Activated CD4-positive, alpha-beta T cell treated with anti-CD3 and anti-CD28 coated beads, Interleukin-2, Interleukin-4, amounts not matched to agents 100 ng/mL and 50 ng/mL, durations not matched to agents 16 hours and 8 hours (primary cell): ENCODE results near the gene ZMIZ1.

Source experiments
- DNase-seq: peaks from one replicate; pipeline ENCODE4 v3.0.0-alpha.2; 2020; ENCODE audit warnings: low spot score

ZMIZ1 gene

DNA sequence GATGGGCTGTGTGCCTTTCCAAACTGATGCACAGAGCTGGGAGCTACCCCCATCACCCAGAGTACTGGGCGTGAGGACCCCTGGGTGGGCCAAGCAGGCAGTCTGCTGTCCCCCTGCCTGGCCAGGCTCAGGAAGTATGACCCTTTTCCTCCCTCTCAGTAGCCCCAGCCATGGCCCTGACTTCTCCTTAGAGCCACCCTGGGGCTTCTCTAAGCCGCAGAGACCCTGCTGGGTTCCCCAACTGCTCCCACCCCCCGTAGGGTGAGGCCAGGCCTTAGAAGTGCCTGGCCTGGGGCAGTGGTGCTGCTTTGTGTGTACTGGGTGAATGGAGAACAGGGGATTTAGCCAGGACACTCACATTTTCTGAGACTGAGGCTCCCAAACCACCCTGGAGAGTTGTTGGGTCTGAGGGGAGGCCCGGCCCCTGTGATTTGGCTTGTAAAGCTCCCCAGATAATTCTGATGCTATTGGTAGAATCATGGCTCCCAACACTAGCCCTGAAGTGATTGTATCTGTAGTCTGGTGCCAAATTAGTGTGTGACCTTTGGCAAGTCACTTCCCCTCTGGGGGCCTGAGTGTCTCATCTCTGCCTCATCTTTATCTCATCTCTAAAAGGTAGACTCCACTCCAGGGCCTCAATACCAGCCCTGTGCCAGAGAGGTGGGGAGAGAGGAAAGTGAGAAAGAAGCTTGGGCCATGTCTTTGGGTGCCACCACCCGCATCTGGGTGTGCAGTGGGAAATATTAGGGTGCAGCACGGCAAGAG is 178.8 kb downstream of the ZMIZ1 start:
- peak; percentile 42 for DNase-seq

- DNase-seq = no peak
Observed at GRCh38 chr10:79248341-79249185, 179.8 kb downstream of the ZMIZ1 start.

DNA sequence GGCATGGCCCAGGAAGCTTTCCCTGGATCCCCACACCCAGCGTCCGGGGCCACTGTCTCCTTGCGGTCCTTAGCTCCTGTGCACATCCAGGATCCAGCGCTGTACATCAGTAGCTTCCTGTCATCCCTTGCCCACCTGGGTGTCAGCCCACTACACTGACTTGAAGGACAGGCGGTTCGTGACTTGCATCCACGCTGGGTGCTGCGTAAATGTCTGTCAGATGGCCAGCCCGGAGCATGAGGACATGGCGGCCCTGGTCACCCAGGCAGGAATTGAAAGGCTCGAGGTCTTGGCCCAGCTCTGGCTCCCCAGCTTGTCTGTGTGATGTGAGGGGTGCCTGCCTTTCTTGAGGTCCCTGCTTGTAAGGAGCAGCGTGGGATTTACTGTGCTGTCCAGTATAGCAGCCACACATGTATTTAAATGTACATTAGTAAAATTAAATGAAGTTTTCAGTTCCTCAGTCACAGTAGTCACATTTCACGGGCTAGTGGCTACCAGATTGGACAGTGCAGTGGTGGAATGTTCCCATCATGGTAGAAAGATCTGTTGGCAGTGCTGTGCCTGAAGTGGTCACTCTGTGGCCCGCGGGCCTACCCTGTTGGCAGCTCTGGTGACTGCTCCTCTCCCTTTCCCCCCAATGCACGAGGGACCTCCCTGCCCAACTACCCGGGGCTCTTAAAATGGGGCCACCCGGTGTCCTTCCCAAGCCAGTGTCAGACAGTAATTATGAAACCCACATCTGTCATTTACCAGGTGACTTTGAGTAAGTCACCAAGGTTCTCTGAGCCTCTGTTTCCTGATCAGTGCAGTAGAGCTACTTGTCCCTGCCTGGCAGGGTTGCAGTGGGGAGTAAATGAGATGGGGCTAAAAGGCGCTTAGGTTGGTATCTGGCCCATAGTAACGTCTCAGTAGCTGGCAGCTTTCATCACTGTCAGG is 180.7 kb downstream of the ZMIZ1 start:
- DNase-seq = peak; percentile 76

- DNase-seq = no peak
Observed at GRCh38 chr10:79250259-79250658, 181.5 kb downstream of the ZMIZ1 start.

DNA sequence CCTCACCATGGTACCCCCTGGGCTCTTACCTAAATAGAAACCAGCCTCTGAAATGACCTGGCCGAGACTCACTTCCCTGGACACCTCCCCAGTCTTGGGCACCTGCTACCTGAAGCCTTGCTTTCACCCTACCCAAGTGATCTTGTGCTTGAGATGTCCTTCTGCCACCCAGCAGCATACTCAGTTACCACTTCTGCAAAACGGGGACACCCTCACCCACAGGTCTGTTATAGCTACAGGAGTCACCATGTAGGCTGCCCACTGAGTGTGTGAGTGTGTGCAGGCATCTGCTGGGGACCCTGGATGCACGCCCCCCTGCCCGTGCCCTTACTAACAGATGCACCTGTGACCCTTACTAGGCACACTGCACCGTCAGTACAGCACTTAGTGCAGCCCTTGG is 183.7 kb downstream of the ZMIZ1 start:
- DNase-seq = no peak

- no peak for DNase-seq
Observed at GRCh38 chr10:79252971-79253370, 184.2 kb downstream of the ZMIZ1 start.

- DNase-seq = no peak
Observed at GRCh38 chr10:79253704-79254103, 184.9 kb downstream of the ZMIZ1 start.

- DNase-seq = no peak
Observed at GRCh38 chr10:79254333-79255006, 185.7 kb downstream of the ZMIZ1 start.

- DNase-seq = no peak
Observed at GRCh38 chr10:79255007-79255507, 186.3 kb downstream of the ZMIZ1 start.

DNA sequence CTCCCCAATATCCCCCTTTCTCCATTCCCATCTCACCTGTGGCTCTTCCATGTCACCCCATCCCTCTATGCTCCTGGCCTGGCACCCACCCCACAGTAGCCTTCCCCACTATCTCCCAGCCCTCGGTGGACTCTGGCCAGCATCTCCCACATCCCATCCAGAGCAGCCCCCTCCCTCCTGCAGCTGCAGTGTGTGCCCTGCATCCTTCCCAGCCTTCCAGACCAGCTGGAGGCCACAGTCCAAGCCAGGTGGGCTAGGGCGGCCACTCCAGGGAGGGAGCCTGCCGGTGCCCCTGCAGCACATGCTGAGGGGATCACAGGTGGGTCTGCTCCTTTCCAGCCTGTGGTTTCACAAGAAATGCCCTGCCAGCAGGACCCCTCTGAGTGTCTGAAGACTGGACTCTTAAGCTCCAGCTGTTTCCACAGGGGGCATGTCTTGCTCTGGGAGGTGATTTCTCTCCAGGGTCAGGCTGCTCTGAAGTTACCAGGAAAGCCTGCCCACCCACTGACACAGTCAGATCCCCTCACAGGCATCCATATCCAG is 187.6 kb downstream of the ZMIZ1 start:
- DNase-seq = no peak

- no peak for DNase-seq
Observed at GRCh38 chr10:79258894-79259293, 190.1 kb downstream of the ZMIZ1 start.

- no peak for DNase-seq
Observed at GRCh38 chr10:79259834-79260233, 191.1 kb downstream of the ZMIZ1 start.

- no peak for DNase-seq
Observed at GRCh38 chr10:79260811-79261740, 192.3 kb downstream of the ZMIZ1 start.

- DNase-seq = no peak
Observed at GRCh38 chr10:79262131-79262530, 193.4 kb downstream of the ZMIZ1 start.

DNA sequence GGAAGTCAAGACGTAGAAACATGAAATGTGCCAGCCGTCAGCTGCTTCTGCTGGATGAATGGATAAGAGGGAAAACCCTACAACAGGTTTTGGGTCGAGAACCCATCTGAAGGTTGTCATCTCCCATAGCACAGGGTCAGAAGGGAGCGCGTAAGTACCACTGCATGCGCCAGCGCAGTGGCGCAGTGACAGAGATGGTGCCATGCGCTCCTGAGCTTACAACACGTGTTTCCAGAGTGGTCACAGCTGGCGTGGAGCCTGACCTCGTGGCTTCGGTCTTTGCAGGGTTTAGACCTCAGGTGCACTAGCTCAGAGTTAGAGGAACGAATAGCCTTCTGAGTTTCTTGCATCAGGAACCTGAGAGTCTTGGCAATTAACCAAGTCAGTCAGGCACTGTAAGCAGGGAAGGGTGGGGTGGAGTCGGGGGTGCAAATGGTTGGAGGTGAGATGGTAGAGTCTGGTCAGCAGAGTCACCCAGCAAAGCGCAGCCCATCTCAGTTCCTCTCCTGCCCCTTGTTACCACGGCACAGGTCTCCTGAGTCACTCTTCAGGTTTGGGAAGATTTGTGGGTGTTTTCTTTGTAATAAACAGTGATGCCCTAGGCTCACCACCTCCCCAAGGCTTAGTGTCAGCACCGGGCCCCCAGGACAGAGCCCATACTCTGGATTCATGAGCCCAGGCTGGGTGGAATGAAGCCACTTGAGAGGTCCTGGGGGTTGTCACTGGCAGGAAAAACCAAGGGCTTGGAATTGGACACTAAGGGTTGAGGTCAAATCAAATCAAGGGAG is 194.4 kb downstream of the ZMIZ1 start:
- DNase-seq = no peak

- no peak for DNase-seq
Observed at GRCh38 chr10:79263939-79264338, 195.2 kb downstream of the ZMIZ1 start.

- DNase-seq = no peak
Observed at GRCh38 chr10:79264942-79265341, 196.2 kb downstream of the ZMIZ1 start.

DNA sequence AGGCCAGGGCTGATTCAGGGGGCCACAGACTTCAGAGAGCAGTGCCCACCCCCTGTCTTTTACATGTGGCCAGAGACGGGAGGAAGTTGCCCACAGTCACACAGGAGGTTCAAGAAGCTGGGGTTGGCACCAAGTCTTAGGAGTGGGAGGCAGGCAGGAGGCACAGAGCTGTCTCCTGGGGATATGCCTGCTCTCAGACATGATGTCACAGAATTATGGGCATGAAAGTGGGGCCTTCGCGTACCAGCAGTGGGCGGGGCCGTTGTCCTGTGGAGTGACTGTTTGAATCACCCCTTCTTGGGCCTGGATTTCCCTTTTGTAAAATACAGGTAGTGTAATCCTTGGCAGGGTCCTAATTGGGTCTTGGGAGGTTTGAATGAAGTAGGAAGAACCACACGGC is 197.3 kb downstream of the ZMIZ1 start:
- DNase-seq = peak; percentile 54
